HG03558 (cell line): ENCODE data around the gene RNF212.

ENCODE experiments used
- ATAC-seq: cut with Tn5 transposase; IDR thresholded peaks from one replicate; pipeline ENCODE4 v1.9.1; 2021; ENCODE audit warnings: moderate number of reproducible peaks; ENCODE audit not compliant: unreplicated experiment; ENCODE audit errors: extremely low read depth

RNF212 gene

DNA sequence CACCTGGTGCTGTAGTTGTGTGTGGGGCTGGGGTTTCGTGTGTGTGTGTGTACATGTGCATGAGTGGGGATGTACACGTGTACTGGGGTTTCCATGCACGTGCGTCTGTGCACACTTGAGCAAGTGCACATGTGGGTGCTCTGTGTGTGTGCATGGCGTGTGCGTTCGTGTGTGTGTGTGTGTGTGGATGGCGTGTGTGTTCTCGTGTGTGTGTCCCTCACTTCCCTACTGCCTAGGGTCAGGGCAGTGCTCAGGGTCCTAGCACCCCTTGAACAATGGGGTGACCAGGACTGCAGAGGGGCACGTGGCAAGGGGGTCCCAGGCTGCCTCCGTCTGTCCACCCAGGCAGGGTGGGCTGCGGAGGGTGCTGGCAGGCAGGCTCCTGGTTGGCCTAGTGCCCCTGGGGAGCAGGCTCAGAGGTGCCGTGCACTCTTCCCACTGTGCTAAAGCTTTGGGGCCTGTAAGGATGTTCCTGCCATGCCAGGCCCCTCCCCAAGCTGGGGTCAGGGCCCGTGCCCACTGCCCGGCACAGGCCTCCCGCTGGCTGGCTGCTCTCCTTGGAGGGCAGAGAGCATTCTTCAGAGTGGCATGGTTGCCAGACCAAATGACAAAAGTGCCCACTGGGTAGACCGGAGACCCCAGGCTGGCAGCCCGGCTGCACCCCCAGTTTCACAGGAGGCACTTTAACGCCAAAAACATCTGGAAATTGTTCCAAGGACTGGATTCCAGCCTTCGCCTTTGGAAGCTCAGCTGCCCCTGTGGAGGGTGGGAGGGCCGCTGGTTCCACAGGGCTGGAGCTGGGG is 72.8 kb downstream of the RNF212 start:
- ATAC-seq, result no peak

DNA sequence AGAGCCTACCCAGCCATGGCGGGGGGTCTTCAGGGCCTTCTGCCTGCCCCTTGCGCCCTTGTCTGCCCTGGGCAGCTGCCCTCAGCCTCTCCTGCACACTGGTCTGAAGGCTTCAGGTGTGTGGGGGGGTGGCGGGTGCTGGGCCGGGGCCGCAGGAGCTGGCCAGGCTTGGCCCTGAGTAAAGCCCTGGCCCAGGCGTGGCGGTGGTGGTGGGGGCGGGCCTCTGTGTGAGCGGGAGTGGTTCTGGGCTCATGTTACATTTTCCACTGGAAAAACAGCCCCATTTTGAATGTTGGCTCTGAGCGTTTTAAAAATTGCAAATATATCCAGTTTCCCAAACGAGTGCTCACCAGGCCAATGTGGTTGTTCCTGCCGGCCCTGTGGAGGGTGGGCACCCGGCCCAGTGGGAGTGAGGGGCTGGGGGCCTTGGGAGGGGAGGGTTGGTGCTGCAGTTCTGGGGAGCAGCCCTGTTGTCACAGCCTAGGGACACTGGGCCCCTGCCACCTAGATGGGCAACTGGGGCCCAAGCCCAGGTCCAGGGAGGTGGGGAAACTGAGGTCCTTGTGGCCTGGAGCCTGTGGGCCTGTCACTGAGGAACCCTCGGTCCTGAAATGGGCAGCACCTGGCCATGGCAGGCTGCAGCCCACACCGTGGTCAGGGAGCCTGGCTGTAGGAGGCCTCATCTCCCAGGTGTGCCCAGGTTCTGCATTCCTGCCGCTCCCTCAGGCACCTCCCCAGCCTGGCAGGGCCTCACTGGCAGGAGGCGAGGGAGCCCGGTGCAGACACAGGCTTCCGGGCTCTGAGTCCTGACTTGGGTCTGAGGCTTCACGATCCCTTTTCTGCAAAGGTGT is 73.6 kb downstream of the RNF212 start:
- no peak for ATAC-seq

DNA sequence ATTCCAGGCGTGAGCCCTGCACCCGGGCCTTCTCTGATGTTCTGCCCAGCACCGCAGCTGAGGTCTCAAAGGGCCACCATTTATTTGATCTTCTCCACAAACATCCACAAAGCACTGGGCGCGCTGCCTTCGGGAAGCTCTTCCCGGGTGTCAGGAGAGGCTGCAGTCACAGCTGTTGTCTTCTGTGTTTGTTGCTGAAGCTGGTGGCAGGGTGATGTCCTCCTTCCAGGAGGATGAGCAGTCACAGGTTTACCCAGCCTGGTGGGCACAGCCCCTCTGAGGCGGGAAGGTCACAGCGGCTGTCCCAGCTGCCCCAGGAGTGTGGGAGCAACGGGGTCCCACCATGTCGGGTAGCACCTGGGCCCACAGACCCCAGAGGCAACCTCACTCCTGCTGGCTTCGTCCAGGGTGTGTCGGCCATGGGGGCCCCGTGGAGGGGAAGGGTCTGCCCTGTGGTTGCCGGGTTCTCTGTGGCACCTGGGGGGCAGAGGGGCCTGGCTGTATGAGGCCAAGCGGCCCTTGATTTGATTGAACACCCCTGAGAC is 74.3 kb downstream of the RNF212 start:
- no peak for ATAC-seq

DNA sequence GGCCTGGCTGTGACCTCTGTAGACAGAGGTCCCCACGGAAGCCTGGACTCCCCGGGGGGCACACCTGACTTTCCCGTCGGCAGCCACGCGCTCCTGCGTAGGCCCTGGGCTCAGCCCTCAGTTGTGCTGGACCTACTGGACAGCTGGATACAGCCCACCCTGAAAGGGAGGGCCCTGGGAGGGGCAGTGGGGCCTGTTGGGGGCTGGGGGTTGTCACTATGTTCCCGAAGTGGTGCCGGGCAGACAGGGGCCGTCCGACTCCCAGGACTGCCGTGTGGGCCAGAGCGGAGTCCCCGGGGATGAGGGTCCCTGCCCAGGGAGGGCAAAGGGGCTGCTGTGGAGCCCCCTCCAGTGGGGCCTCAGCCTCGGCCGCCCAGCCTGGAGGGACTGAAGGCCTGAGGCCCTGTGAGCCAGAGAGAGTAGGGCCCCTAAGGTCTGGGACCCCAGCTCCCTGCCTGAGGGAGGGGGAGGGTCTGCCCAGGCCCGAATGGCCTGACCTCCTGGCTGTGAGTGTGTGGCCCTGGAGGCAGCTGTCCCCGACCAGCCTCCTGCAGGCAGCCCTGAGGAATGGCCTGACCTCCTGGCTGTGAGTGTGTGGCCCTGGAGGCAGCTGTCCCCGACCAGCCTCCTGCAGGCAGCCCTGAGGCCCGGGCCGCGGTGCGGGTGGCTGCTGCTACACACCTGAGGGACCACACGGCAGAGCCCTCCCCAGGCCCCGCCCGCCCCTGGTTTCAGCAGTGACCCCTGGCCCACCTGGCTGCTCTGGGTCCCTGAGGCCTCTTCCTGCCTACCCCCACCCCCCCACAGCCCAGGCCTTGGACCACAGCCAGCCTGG is 76.2 kb downstream of the RNF212 start:
- ATAC-seq, result no peak

DNA sequence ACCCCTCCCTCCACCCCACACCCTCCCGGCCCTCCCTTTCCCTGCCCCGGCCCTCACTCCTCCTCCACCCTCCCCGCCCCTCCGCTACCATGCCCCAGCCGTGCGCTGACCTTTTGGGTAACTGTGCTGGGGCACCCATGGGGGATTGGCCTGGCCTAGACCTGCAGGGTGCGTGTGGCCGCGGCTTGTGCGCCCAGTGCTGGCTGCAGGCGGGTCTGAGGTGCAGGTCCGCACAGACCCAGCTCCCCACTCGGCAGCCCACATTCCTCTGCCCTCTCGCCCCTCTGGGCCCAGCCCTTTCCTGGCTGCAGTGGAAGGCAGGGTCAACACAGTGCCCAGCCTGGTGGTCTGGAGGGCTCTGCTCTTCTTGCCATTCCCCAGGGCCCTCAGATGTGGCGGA is 77.3 kb downstream of the RNF212 start:
- ATAC-seq, result no peak

DNA sequence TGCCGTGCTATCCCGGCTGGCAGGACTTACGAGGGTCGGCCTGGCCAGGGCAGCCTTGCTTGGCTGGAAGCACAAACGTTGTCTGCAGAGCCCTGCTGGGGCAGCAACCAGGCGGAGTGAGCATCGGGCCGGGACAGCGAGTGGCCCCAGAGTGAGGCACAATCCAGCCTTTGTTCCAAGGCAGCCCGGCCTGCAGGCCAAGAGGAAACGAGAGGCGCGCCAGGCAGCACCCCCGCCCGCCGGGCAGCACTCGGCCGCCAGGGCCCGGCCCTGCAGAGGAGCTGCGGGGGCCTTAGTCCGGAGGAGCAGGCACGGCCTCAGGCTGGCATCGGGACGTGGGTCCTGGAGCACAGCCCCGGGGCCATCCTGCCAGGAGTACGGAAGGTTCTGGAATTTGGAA is 77.9 kb downstream of the RNF212 start:
- no peak for ATAC-seq

DNA sequence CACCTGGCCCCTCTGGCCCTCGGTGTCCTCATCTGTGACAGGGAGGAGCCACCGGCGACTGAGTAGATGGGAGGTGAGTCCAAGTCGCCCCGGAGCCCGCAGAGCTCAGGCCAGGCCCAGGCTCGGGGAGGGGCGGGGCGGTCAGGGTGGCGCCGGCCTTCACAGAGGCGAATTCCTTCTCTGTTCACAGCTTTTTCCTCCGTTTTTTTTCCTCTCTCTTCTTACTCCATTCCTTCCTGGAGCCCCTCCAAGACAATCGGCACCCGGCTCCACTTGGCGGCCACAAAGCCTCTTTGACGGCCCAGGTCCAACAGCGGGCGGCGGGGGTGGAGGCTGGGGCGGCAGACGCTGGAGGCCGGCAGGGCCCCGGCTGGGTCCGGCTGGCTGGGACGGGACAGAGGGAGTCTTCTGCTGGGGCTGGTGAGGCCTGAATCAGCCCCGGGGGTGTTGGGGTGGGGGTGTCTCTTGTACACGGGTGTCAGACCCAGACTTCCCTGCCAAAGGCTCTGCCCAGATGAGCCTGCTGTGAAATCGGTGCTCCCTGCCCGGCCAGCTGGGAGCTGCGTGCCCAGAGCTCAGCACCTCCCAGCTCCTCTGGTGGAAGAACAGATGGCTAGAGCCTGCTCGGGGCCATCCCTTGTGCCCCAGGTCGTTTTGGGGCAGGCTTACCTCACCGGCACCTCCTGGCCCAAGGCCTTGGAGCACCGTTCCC is 79.4 kb downstream of the RNF212 start:
- ATAC-seq, result no peak

DNA sequence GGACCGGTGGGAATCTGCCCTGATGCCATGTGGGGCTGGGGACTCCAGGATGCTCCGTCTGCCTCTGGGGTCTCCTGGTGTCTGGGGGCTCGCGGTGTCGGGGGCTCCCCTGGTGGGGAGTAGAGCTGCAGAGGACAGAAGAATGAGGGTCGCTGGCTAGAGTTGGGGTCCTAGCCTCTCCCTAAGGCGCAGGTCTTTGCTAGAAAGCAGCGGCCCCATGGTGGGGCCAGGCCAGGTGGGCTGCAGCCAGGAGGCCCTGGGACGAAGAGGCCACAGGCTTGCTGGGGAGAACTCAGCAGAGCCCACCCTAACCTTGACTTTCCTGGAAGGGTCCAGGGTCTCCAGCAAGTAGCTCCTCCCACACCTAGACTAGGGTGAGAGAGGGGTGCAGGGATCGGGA is 80.5 kb downstream of the RNF212 start:
- ATAC-seq, result no peak

DNA sequence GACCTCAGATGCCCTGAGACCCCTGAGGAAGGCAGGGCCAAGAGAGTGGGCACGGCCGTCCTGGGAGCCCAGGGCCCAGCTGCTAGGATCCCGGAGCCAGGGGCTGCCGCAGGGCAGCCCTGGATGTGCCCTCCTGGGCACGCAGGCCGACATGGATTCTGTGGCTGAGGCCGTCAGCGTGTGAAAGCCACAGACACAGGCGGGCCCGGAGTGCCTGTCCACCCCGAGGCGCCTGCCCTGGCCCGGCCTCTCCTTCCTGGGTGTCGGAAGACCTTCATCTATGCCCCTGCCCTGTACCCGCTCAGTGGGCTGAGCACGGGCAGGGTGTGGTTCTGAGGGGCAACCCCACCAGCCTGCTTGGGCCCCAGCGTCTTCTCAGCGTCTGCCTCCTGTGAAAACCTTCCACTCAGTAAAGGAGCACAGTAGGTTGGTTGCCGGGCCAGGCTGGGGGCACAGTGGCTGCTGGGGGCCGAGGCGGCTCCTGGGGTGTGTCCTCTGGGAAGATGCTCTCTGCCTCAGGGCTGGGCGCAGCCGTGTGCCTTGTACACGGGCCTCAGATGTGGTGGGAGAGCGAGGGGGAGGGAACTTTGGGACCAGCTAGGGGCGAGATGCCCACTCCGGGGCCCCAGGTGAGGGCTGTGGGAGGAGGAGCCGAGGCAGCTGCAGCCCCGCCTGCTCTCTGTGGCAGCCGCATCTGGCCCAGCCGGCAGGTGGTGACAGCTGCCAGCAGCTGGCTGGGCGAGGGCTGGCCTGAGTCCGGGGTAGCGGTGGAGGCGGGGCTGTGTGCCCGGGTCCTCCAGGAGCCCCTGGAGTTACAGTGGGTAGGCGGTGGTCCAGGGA is 81.2 kb downstream of the RNF212 start:
- ATAC-seq, result no peak

DNA sequence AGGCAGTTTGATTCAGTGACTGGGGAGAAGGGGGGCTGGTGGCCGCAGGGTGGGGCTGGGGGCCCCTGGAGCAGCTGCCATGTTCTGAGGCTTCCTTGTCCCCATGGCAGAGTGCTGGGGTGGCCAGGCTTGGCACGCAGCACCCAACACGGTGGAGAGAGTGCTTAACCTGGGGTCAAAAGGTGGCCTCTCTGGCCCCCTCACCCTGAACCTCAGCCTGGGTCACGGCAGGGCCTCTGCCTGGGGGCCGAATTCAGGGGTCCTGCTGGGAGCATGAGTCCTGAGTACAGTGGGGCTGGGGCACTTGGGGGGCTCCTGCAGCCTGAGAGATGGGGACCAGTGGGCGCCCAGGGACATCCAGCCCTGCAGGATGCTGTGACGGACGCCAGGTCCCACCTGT is 82.0 kb downstream of the RNF212 start:
- ATAC-seq, result no peak

DNA sequence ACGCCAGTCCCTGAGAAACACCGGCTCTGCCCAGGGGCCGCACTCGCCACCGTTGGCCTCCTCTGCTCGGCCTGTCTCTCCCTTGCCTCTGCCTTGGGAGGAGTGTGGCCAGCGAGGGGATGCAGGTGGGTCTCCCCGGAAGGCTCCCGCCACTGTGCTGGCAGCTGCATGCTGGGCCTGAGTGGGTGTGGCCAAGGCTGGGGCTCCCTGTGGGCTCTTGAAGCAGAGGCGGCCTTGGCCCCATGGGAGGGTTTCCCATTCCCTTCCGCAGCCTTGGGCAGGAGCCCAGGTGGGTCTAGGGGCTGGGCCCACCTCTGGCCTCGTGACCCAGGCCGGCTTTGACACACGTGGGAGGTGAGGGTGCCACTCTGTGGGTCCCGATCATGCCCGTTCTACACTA is 82.8 kb downstream of the RNF212 start:
- ATAC-seq, result no peak

DNA sequence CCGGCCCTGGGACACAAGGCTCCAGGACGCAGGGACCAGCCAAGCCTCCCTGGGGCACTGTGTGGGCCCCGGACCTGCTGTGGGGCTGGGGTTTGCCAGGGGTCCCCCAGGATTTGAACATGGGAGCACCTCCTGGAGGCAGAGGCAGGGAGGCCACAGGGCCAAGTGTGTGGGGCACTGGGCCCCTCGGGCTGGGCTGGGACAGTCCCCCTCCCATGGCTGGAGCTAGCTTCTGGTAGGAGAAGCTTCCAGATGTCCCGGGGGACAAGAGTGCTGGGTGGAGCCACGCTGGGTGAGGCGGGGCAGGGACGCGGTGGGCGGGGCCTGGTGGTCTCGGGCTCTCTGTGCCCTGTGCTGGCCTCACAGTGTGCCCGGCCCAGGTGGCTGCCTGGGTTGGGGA is 83.3 kb downstream of the RNF212 start:
- no peak for ATAC-seq

DNA sequence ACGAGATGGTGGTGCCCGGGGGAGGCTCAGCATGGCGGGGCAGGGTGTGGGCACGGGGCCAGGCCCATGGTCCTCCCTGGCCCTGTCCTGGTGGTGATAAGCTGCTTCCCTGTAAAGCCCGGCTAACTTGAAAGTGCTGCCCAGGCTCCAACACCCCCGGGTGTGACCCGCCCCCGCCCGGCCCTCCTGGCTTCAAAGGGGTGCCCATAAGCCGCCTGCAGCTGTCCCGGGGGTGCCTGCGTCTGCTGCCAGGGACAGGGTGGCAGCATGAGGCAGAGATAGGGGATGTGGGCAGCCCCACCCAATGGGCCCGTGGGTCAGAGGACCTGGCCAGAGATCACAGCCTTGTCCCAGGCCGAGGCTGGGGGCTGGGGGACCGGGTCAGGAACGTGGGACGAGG is 83.8 kb downstream of the RNF212 start:
- no peak for ATAC-seq

DNA sequence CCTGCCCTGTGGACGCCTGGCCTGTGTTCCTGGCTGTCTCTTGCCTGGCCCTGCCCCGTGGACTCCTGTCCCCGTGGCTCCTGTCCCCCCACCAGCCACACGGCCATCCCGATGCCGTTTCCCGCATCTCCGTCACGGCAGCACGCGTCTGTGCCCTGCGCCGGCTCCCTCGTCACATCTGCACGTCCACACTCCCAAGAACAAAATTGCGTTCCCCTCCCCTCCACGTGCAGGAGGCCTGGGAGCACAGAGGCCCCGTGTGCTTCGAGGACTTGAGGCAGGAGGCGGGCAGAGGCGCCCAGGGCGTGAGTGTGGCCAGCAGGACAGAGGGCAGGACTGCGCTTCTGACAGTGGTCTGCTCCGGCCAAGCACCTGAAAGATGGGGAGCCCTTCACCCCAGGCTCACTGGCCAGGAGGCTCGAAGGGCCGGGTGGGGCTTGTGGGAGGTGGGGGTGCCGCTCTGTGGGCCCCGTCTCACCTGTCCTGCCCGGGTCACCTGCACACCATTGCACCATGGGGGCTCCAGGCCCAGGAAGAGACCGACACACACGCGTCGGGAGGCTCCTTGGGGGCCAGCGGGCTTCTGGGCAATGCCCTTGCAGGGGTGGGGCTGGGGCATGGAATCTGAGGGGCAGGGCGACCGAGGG is 84.7 kb downstream of the RNF212 start:
- ATAC-seq, result no peak

DNA sequence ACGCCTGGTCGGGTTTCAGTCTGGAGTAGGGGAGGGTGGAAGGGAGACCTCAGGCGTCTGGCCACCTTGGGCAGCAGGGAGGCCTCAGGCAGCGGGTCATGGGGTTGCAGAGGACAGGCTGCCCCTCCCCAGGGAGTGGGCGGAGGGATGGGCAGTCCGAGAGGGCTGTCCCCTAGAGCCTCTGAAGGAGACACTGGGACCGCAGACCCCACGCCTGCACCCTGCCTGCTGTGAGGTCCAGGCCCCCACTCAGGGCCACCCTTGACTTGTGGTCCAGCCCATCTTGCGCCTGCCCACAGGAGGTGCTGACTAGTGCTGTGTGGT is 85.5 kb downstream of the RNF212 start:
- ATAC-seq, result no peak

DNA sequence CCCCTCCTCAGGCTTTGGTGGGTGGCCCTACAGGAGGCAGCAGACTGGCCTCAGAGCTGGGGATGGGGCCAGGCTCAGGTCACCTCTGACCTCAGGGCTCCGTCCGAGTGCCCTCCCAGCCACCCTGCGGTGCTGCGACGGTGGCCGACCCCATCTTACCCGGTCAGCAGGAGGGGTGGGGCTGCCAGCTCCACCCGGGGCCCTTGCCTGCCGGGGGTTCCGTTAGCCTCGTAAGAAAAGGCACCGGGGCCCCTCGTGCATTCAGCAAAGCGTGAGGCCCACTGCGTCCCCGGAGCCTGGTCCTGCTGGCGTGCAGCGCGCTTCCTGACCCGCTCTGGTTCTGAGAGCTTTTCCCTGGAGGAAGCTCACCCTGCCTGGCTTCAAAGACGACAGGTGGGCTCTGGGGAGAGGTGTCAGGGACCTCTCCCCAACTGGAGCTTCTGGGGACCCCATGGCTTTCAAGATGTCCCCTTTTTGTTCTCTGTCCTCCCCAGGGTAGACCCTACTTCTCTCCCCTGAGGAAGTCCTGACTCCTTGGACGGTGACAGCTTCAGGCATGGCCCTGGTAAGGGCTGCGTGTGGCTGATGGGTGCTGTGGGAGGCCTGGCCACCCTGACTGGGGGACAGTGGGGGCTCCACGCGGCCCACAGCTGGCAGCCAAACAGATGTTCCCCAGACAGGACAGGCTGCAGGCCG is 86.0 kb downstream of the RNF212 start:
- no peak for ATAC-seq

DNA sequence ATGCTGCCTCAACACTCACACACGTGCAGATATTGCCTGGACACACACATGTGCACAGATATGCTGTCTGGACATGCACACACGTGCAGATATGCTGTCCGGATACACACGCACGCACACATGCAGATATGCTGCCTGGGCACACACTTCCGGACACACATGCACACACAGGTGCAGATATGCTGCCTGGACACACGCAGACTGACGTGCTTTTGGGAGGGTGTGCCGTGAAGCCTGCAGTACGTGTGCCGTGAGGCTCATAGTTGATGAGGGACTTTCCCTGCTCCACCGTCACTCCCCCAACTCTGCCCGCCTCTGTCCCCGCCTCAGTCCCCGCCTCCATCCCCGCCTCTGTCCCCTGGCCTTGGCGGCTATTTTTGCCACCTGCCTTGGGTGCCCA is 87.2 kb downstream of the RNF212 start:
- peak; percentile 52 for ATAC-seq

DNA sequence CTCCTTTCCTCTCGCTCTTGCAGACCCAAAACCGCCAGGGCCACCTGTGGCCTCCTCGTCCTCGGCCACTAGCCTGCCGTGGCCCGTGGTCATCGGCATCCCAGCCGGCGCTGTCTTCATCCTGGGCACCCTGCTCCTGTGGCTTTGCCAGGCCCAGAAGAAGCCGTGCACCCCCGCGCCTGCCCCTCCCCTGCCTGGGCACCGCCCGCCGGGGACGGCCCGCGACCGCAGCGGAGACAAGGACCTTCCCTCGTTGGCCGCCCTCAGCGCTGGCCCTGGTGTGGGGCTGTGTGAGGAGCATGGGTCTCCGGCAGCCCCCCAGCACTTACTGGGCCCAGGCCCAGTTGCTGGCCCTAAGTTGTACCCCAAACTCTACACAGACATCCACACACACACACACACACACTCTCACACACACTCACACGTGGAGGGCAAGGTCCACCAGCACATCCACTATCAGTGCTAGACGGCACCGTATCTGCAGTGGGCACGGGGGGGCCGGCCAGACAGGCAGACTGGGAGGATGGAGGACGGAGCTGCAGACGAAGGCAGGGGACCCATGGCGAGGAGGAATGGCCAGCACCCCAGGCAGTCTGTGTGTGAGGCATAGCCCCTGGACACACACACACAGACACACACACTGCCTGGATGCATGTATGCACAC is 88.3 kb downstream of the RNF212 start:
- no peak for ATAC-seq
